NCI-H2107 (cell line): Measurements from ENCODE around the gene INTS15.
"Not testable (repeated sequence)": the region's sequence is repeated elsewhere in the genome, so short reads cannot be mapped to it uniquely, and the experiment has no call there.

Experiments used
- DNase-seq: peaks from one replicate; lab custom pipeline; 2025; lab: John Stamatoyannopoulos, UW

INTS15 gene

GRCh38 chr7:6618621-6619020 lies 28.8 kb downstream of the INTS15 start:
- no peak for DNase-seq

DNA sequence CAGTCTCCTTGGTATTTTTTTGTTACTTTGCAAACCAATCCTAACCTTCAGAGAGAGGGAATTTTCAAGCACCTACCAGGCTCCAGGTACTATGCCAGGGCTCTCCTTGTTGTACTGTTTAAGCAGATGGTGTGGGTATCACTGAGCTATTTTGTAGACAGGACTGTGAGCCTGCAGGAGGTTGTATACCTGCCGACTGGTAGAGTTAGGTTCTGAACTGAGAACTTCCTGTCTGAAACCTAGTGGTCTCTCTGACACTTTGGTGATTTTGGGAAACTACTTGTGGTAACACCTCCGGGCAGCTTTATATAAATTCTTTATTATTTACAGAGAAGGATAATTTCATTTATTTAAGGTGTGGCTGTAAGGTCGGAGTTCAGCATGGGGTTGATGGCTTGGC lies 30.1 kb downstream of the INTS15 start:
- no peak for DNase-seq

DNA sequence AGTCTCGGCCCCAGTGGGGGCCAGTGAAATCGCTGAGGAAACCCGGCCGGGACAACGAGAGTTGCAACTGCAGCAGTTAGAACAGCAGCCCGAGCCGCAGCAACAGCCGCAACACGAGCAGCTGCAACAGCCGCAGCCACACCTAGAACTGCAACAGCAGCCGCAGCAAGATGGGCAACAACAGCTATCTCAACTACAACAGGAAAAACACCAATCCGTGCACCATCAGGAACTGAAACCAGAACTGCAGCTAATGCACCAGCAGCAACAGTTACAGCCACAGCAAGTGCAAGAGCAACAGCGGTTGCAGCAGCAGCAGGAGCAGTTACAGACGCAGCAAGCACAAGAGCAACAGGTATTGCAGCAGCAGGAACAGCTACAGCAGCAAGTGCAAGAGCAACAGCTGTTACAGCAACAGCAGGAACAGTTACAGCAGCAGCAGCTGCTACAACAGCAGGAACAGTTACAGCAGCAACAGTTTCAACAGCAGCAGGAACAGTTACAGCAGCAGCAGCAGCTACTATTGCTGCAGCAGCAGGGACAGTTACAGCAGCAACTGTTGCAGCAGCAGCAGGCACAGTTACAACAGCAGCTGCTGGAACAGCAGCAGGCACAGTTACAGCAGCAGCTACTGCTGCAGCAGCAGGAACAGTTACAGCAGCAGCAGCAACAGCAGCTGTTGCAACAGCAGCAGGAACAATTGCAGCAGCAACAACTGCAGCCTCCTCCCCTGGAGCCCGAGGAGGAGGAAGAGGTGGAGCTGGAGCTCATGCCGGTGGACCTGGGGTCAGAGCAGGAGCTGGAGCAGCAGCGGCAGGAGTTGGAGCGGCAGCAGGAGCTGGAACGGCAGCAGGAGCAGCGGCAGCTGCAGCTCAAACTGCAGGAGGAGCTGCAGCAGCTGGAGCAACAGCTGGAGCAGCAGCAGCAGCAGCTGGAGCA lies 31.6 kb downstream of the INTS15 start:
- no peak for DNase-seq

DNA sequence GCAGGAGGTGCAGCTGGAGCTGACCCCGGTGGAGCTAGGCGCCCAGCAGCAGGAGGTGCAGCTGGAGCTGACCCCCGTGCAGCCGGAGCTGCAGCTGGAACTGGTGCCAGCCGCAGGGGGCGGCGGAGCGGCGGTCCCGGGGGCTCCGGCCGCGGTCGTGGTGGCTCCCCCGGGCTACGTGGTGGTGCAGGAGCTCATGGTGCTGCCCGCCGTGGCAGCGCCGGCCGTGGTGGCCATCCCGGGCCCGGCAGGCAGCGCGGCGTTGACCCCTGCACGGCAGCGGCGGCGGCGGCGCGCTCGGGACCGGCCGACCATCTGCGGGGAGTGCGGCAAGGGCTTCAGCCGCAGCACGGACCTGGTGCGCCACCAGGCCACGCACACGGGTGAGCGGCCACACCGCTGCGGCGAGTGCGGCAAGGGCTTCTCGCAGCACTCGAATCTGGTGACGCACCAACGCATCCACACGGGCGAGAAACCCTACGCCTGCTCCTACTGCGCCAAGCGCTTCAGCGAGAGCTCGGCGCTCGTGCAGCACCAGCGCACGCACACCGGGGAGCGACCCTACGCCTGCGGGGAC lies 32.4 kb downstream of the INTS15 start:
- DNase-seq, result no peak

- no peak for DNase-seq
Observed at GRCh38 chr7:6623589-6624245, 33.9 kb downstream of the INTS15 start.

DNA sequence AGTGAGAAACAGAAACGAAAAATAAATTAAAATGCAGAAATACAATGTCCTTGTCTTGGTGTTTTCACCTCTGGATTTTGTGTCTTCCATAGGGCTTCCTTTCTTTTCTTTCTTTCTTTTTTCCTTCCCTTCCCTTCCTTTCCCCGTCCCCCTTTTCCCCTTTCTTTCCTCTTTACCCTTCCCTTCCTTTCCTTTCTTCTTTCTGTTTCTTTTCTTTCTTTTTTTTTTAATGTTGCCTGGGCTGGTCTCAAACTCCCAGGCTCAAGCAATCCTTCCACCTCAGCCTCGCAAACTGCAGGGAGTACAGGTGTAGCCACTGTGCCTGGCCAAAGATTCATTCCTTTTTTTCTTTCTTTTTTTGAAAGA lies 34.4 kb downstream of the INTS15 start:
- no peak for DNase-seq

DNA sequence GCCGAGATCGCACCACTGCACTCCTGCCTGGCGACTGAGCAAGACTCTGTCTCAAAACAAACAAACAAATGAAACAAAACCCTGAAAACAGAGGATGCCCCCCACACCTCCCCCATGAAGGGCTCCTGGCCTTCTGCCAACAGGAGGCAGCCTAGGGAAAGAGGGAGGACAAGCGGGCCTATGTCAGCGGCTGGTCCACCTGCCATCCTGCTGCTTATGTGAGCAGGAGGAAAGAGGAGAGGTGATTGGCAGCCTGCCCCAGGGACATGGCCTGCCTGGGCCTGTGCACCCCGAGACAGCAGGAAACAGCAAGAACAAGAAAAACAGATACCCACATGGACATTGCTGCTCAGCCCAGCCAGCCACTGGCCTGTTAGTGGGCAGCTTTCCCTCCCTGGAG lies 38.2 kb downstream of the INTS15 start:
- peak; percentile 45 for DNase-seq

DNA sequence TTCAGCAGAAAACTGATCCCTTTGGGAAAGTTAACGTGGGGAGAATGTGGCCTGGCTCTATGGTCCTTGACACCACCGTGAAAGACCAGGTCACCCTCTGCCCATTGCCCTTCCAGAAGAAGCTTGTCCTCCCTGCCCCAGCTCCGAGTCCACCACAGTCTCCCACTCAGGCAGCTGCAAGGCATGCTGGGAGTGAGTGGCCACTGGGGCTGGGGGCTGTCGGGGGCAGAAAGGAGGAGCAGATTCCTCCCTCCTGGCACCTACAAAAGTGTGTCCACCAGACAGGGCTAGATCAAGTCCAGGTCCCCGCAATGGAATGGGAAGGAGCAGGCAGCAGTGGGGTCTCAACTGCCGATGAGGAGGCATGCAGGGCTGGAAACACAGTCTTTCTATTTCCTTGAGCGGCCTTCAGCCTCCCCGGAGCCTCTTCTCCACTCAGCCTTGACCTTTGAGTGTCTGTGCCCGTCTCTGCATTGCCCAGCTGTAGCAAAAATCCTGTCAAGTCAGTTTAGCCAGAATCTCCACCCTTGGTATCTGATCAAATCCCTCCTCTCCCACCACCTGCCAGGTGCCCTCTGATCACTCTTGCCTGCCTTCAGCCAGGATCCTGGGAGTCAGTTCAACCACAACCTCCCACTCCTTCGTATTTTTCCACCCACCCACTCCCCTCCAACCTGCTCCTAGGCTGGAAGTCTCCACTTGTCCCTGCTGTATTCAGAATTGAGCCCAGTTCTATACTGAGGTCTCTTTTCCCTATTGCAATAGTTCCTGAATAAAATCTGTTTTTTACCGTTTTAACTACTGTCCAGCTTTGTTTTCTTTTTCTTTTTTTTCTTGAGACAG lies 40.4 kb downstream of the INTS15 start:
- DNase-seq, result no peak

DNA sequence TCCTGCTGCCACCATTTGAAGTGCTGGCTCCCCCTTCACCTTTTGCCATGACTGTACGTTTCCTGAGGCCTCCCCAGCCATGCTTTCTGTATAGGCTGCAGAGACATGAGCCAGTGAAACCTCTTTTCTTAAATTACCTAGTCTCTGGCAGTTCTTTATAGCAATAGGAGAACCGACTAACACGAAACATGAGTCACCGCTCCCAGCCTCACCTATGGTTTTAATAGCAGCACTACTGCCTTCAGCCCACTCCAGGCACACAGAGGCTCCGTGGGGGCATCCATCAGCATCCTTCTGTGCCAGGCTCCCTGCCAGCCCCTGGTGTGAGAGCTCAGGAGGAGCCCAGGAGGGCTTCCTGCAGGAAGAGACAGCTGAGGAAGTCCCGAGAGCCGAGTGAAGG lies 41.8 kb downstream of the INTS15 start:
- no peak for DNase-seq

GRCh38 chr7:6634021-6634420 lies 44.2 kb downstream of the INTS15 start:
- no peak for DNase-seq

- not testable (repeated sequence) for DNase-seq
Observed at GRCh38 chr7:6634971-6635370, 45.1 kb downstream of the INTS15 start.

DNA sequence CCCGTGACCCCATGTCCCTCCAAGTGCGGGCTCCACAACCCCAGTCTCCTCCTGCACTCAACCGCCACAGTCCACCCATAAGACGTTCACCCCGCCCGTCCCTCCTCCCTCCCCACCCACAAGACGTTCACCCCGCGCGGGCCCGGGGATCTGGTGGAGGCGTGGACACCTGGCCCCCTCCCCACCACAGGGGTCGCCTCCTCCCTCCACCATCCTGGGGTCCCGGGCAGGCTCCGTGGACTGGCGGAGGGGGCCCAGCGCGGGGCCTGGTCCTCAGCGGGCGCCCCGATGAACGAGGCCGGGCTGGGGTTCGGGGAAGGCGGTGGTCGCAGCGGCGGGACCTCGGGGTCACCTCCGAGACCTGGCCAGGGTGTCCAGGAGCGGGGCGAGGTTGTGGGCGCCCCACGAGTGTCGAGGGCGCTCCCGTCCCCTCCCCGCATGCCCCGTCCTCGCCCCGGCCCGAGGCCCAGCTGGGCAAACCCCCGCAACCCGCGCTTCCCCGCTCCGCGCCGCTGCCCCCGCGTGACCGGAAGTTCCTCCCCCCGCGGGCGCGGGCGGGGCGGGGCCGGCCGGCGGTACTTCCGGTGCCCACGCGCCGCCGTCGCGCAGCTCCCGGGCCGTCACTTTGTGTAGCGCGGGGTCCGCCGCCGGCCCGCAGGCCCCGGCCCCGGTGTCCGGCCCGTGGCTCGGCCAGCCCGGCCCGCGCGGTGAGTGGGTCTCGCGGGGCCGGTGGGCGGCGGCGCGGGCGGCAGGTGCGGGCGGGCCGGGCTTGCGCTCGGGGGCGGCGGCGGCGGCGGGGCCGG lies 47.1 kb downstream of the INTS15 start, which contains the start of gene ZNF316:
Gene ZNF316 (plus strand): TSS at position 578 of the 803 bp plus-strand sequence. CDS start 5,092 bp downstream, outside the sequence.
- DNase-seq, result no peak

GRCh38 chr7:6637544-6638229 lies 47.9 kb downstream of the INTS15 start:
- no peak for DNase-seq

DNA sequence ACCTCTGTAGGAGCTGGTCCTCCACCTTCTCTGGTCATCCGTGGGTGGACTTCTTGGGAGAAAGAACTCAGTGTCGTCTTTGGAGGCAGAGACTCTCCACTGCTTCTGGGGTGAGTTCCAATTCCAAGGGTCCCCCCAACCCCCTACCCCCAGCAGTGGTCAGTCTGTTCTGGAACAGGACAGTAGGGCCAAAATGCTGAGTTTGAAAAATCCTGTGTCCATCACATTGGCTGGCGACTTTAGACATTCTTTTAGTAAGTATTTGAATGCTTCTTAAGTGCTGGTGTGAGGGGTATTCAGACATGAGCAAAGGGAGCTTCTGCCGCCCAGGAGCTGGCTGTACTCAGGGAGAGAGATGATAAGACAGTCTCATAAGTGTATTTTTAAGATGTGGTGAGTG lies 49.2 kb downstream of the INTS15 start:
- no peak for DNase-seq

GRCh38 chr7:6639627-6640026 lies 49.8 kb downstream of the INTS15 start:
- DNase-seq, result no peak

- no peak for DNase-seq
Observed at GRCh38 chr7:6640246-6640721, 50.5 kb downstream of the INTS15 start.

- no peak for DNase-seq
Observed at GRCh38 chr7:6641305-6642035, 51.6 kb downstream of the INTS15 start.

GRCh38 chr7:6642239-6642839 lies 52.5 kb downstream of the INTS15 start:
- DNase-seq, result no peak
